Activated naive CD4-positive, alpha-beta T cell (primary cell): ENCODE measurements around the gene FOXP4.

Experiments
- DNase-seq, 4 experiments: peaks; one replicate each; lab custom pipeline; 2025; lab: John Stamatoyannopoulos, UW

Gene FOXP4

GRCh38 chr6:41625442-41625841, 79.3 kb downstream of the FOXP4 start:
- no peak for DNase-seq

- DNase-seq, result no peak
Observed at GRCh38 chr6:41626022-41626421, 79.8 kb downstream of the FOXP4 start.

GRCh38 chr6:41626917-41627316, 80.7 kb downstream of the FOXP4 start:
- DNase-seq, result no peak

- no peak for DNase-seq
Observed at GRCh38 chr6:41629128-41629527, 82.9 kb downstream of the FOXP4 start.

GRCh38 chr6:41630069-41630468, 83.9 kb downstream of the FOXP4 start:
- DNase-seq, result no peak

- DNase-seq, result no peak
Observed at GRCh38 chr6:41630946-41631345, 84.8 kb downstream of the FOXP4 start.

- no peak for DNase-seq
Observed at GRCh38 chr6:41633056-41633634, 87.0 kb downstream of the FOXP4 start.

- no peak for DNase-seq
Observed at GRCh38 chr6:41634657-41635056, 88.5 kb downstream of the FOXP4 start.

- DNase-seq, result no peak
Observed at GRCh38 chr6:41635365-41635764, 89.2 kb downstream of the FOXP4 start.

GRCh38 chr6:41636833-41637193, 90.6 kb downstream of the FOXP4 start:
- no peak for DNase-seq

GRCh38 chr6:41637194-41638001, 91.2 kb downstream of the FOXP4 start:
- no peak for DNase-seq

GRCh38 chr6:41638002-41638934, 92.1 kb downstream of the FOXP4 start, which contains the start of gene MDFI:
Gene MDFI (plus strand): TSS chr6:41638468. CDS start chr6:41638750, 282 bp downstream.
- DNase-seq, result no peak

GRCh38 chr6:41638935-41639808, 93.0 kb downstream of the FOXP4 start:
- DNase-seq, result no peak

GRCh38 chr6:41639809-41640371, 93.7 kb downstream of the FOXP4 start:
- DNase-seq, result no peak

- DNase-seq, result no peak
Observed at GRCh38 chr6:41640426-41640825, 94.2 kb downstream of the FOXP4 start.

- DNase-seq, result no peak
Observed at GRCh38 chr6:41641352-41641925, 95.3 kb downstream of the FOXP4 start.

GRCh38 chr6:41642090-41642959, 96.1 kb downstream of the FOXP4 start:
- no peak for DNase-seq

- no peak for DNase-seq
Observed at GRCh38 chr6:41642960-41643898, 97.0 kb downstream of the FOXP4 start.

- DNase-seq, result no peak
Observed at GRCh38 chr6:41643899-41644269, 97.7 kb downstream of the FOXP4 start.
